Measurements from ENCODE around the gene C4orf51.

GRCh38 chr4:145772347-145772746 is 92.4 kb downstream of the C4orf51 start:
- TF ChIP-seq CTCF (conservative IDR thresholded peaks at IDR 0.05; ENCODE audit: low read depth, low read length) (no peak), EZH2 (IDR thresholded peaks at IDR 0.05; ENCODE audit: borderline replicate concordance, low read depth, low read length, poor library complexity, severe bottlenecking) (no peak)
